Upper lobe of left lung (tissue), 6 donors: Measurements from ENCODE around the gene L2HGDH. TPM values are rescaled to one million over a fixed set of nuclear protein-coding genes. Genes with fewer than 3 reads are reported as not detected.

Experiments used
- ATAC-seq, 2 donors: fragments of 200-7000 bp; cut with Tn5 transposase; one replicate each; pipeline ENCODE4 v1.9.1; 2022; ENCODE audit warnings: mild to moderate bottlenecking in 2 of 2, moderate library complexity in 2 of 2; ENCODE audit not compliant: low FRiP score in 2 of 2
- DNase-seq, 2 donors: peaks; one replicate each; pipeline ENCODE4 v3.0.0-alpha.2; 2019 to 2020
- H3K27ac ChIP-seq, 4 donors: fragments of 200-600 bp; sonication (generic); one replicate each; pipeline ENCODE4 v1.5.1; 2016 to 2019
- H3K27me3 ChIP-seq, 4 donors: fragments of 200-600 bp; sonication (generic); one replicate each; pipeline ENCODE4 v1.5.1; 2017 to 2019
- H3K36me3 ChIP-seq, 4 donors: fragments of 200-600 bp; sonication (generic); one replicate each; pipeline ENCODE4 v1.5.1; 2016 to 2019
- H3K4me1 ChIP-seq, 4 donors: fragments of 200-600 bp; sonication (generic); one replicate each; pipeline ENCODE4 v1.5.1; 2018 to 2019
- H3K4me3 ChIP-seq, 4 donors: fragments of 200-600 bp; sonication (generic); one replicate each; pipeline ENCODE4 v1.5.1; 2017 to 2019; ENCODE audit warnings: mild to moderate bottlenecking in 2 of 4, moderate library complexity in 1 of 4
- H3K9me3 ChIP-seq, 4 donors: fragments of 200-600 bp; sonication (generic); one replicate each; pipeline ENCODE4 v1.5.1; 2018 to 2019
- EP300 ChIP-seq, 4 donors: sonication (generic); formaldehyde crosslinking; IDR thresholded peaks; one replicate each; pipeline ENCODE4 v1.5.1; 2017; ENCODE audit warnings: antibody characterized with exemption in 4 of 4, control low read depth in 2 of 4
- POLR2A ChIP-seq, 4 donors: fragments of 450-650 bp; IDR thresholded peaks; one replicate each; pipeline ENCODE4 v1.5.1; 2016 to 2017; ENCODE audit warnings: antibody characterized with exemption in 4 of 4, mild to moderate bottlenecking in 2 of 4
- POLR2AphosphoS5 ChIP-seq, 2 donors: sonication (generic); formaldehyde crosslinking; IDR thresholded peaks; one replicate each; pipeline ENCODE4 v1.5.1; 2017; ENCODE audit warnings: antibody characterized with exemption in 2 of 2
- WGBS, 2 donors: methylation state at CpG; one replicate each; pipeline ENCODE4 v1.1.5; 2017 to 2018; 5-methylcytosine and 5-hydroxymethylcytosine counted together
- total RNA-seq, 6 donors: library from RNA; depleted of rRNA in 4 of 6; stranded (reverse); fragments of >200 nt in 4 of 6; gene quantifications; one replicate each; pipeline versions ENCODE4 v1.1.0 to v1.2.1, GENCODE V29; 2016 to 2021
- TF ChIP-seq, protein P1 (sequence below), 6 experiments: fragments of 450-650 bp in 4 of 6; fragments of 200-600 bp in 2 of 6; sonication (generic) in 2 of 6; IDR thresholded peaks; one replicate each; pipeline ENCODE4 v1.5.1; 2016 to 2019; ENCODE audit warnings: antibody characterized with exemption in 6 of 6
- donor health status: DM: no; HTN: no; CAD: no; lungs with moderate emphysema.
- donor health status: DM: no; HTN: yes; CAD: no; lungs with severe emphysema.

L2HGDH gene
- total RNA-seq, 6 donors from 2014 or later: 1.1 to 10.1 (median 4.6) TPM

GRCh38 chr14:50254248-50254647 is 57.8 kb downstream of the L2HGDH start:
- 95 to 97% methylated on average over 3 of the region's 3 CpGs for WGBS, 2 donors
- TF ChIP-seq, protein P1, sequence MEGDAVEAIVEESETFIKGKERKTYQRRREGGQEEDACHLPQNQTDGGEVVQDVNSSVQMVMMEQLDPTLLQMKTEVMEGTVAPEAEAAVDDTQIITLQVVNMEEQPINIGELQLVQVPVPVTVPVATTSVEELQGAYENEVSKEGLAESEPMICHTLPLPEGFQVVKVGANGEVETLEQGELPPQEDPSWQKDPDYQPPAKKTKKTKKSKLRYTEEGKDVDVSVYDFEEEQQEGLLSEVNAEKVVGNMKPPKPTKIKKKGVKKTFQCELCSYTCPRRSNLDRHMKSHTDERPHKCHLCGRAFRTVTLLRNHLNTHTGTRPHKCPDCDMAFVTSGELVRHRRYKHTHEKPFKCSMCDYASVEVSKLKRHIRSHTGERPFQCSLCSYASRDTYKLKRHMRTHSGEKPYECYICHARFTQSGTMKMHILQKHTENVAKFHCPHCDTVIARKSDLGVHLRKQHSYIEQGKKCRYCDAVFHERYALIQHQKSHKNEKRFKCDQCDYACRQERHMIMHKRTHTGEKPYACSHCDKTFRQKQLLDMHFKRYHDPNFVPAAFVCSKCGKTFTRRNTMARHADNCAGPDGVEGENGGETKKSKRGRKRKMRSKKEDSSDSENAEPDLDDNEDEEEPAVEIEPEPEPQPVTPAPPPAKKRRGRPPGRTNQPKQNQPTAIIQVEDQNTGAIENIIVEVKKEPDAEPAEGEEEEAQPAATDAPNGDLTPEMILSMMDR (IDR thresholded peaks at IDR 0.05): no peak
- TF ChIP-seq POLR2AphosphoS5 (IDR thresholded peaks at IDR 0.05) (no peak), POLR2A (IDR thresholded peaks at IDR 0.05) (no peak), EP300 (IDR thresholded peaks at IDR 0.05) (no peak)
- no peak for ATAC-seq

DNA sequence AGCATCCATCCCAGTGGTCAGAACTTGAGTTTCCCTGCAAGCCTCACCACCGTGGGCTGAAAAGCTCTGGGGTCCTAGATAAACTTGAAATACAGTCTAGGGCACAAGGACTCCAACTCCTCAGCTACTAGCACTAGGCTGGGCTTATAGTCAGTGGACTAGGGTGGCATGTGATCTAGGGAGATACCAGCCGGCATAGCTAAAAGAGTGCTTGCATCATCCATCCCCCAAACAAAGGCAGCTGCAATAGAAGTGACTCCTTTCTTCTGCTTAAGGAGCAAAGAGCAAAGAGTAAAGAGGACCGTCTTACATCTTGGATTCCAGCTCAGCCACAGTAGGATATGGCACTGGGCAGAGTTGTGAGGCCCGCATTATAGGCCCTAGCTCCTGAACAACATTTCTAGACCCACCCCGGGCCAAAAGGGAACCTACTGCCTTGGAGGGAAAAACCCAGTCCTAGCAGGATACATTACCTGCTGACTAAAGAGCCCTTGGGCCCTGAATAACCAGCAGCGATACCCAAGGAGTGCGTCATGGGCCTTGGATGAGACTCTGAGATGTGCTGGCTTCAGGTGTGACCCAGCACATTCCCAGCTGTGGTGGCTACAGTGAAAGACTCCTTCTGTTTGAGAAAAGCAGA is 62.8 kb downstream of the L2HGDH start:
- no peaks in the 10 kb centered on the region for H3K4me1 ChIP-seq
- no peaks in the 10 kb centered on the region for H3K9me3 ChIP-seq
- H3K27ac ChIP-seq: no peak overlapping the region
- H3K36me3 ChIP-seq: peaks cover 0 to 3% (median 0%) of the 10 kb centered on the region in 4 donors
- 85 to 89% methylated on average over 6 to 7 of the region's 7 CpGs for WGBS, 2 donors
- ATAC-seq (no peak), DNase-seq (no peak)
- TF ChIP-seq POLR2A (IDR thresholded peaks at IDR 0.05): no peak
- H3K4me3 ChIP-seq: no peak overlapping the region
- H3K27me3 ChIP-seq: no peaks in the 10 kb centered on the region

More at GRCh38 chr14:50254248-50254647, 57.8 kb downstream of the L2HGDH start:
- Histone ChIP-seq H3K9me3 (no peaks in the 10 kb centered on the region), H3K27ac (no peak overlapping the region), H3K4me1 (no peaks in the 10 kb centered on the region), H3K36me3 (no peaks in the 10 kb centered on the region), H3K27me3 (no peaks in the 10 kb centered on the region), H3K4me3 (no peak overlapping the region)
- DNase-seq: no peak

DNA sequence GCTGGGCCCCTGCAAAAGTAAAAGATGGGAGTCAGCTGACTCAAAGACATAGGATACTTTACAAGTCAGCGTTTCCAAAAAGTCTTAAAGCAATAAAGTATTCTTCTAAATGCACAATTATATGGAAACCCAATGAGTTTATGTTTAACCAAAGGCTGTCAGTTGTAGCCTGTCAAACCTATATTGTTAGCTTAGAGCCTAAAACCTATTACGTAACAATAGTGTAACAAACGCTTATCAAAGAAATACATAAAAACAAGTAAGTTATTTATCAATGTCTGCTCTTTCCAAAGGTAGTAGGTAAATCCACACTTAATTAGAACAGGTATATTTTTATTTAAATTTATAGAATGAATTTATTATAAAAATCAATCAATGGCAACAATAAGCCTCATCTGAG is 64.8 kb downstream of the L2HGDH start:
- H3K4me3 ChIP-seq: no peak overlapping the region
- TF ChIP-seq, protein P1 (IDR thresholded peaks at IDR 0.05): no peak
- TF ChIP-seq EP300 (IDR thresholded peaks at IDR 0.05) (no peak), POLR2A (IDR thresholded peaks at IDR 0.05) (no peak), POLR2AphosphoS5 (IDR thresholded peaks at IDR 0.05) (no peak)
- no peaks in the 10 kb centered on the region for H3K9me3 ChIP-seq
- no peaks in the 10 kb centered on the region for H3K4me1 ChIP-seq
- H3K27me3 ChIP-seq: no peaks in the 10 kb centered on the region
- ATAC-seq: no peak
- 76 to 93% methylated on average over 3 of the region's 3 CpGs for WGBS, 2 donors
- H3K36me3 ChIP-seq: peaks cover 0 to 3% (median 0%) of the 10 kb centered on the region in 4 donors
- no peak for DNase-seq
- no peak overlapping the region for H3K27ac ChIP-seq

DNA sequence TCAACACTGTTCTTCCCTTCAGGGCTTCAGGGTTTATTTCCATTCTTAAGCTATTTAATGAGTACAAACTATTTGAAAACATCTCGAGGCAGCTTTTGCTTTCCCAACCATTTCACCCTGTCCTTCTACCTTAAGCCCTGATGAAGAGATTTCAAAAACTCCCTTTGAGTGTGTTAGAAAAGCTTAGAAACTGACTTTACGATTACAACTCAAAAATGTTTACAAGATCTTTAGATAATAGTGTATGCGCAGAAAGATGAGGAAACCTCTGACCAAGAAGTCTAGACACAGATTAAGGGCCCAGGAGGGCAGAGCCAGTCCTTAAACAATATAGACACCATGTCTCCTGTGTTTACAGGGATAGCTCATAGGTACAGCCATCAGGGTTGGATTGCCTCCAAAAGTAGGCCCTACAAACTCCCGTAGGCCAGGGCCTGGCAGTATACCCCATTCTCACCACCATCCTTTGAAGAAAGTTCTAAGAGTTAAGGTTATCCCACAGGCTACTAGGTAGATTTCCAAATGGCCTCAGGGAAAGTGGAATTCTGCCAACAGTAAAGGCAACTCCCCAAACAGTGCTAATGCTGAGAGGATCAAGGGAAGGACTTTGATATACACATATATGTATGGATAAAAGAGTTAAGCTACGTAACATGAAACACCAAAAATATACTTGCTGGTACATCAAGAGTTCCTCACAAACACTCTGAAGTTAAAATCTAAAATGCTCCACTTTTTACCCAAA is 69.3 kb downstream of the L2HGDH start:
- Histone ChIP-seq H3K36me3 (peaks cover 0 to 3% (median 0%) of the 10 kb centered on the region in 4 donors), H3K27me3 (no peaks in the 10 kb centered on the region), H3K27ac (no peak overlapping the region), H3K4me1 (no peaks in the 10 kb centered on the region), H3K4me3 (no peak overlapping the region), H3K9me3 (no peaks in the 10 kb centered on the region)
- no peak for ATAC-seq
- TF ChIP-seq EP300 (IDR thresholded peaks at IDR 0.05): no peak
- TF ChIP-seq, protein P1 (IDR thresholded peaks at IDR 0.05): no peak
- TF ChIP-seq POLR2A (IDR thresholded peaks at IDR 0.05): no peak
- TF ChIP-seq POLR2AphosphoS5 (IDR thresholded peaks at IDR 0.05): no peak
- WGBS, 2 donors: 88 to 92% methylated on average over 5 of the region's 5 CpGs
- no peak for DNase-seq

DNA sequence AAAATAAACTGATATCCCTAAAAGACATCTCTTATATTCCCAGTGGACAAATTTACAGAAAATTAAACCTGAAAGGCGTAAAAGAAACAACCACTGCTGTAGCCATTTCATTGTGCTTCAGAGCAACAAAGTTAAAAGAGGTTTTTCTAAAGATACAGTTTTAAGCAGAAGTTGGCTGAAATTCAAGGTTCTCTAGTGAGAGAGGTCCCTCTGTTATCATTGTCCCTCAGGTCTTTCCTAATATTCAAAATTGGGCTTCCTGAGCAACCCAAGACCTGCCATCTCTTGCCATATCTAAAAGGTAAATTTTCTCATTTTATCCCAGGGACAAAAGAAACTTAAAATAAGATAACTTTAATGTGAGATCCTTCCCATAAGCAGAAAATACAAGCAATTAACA is 69.9 kb downstream of the L2HGDH start:
- no peaks in the 10 kb centered on the region for H3K9me3 ChIP-seq

More for the DNA sequence above, 69.9 kb downstream of the L2HGDH start:
- no peak for ATAC-seq
- H3K4me3 ChIP-seq: no peak overlapping the region
- no peaks in the 10 kb centered on the region for H3K4me1 ChIP-seq
- H3K27ac ChIP-seq: no peak overlapping the region
- H3K36me3 ChIP-seq: peaks cover 0 to 3% (median 0%) of the 10 kb centered on the region in 4 donors
- 98 to 100% methylated on average over 1 of the region's 1 CpG for WGBS, 2 donors
- H3K27me3 ChIP-seq: no peaks in the 10 kb centered on the region
- no peak for TF ChIP-seq POLR2A (IDR thresholded peaks at IDR 0.05)
- TF ChIP-seq, protein P1 (IDR thresholded peaks at IDR 0.05): no peak
- TF ChIP-seq POLR2AphosphoS5 (IDR thresholded peaks at IDR 0.05): no peak
- no peak for TF ChIP-seq EP300 (IDR thresholded peaks at IDR 0.05)
- no peak for DNase-seq
